Osteocyte (in vitro differentiated cells): ENCODE results near the gene ARFIP2. TPM values are rescaled to one million over a fixed set of nuclear protein-coding genes. Genes with fewer than 3 reads are reported as not detected.

ENCODE experiments used
- DNase-seq: peaks from one replicate; pipeline ENCODE4 v3.0.0; 2021; ENCODE audit warnings: mixed read lengths; ENCODE audit not compliant: unreplicated experiment; ENCODE audit errors: extremely low spot score
- H3K27ac Mint-ChIP-seq: one replicate; pipeline ENCODE4 v1.8.0; 2021; ENCODE audit warnings: mild to moderate bottlenecking, mixed read lengths; ENCODE audit not compliant: unreplicated experiment
- H3K27me3 Mint-ChIP-seq: one replicate; pipeline ENCODE4 v1.8.0; 2021; ENCODE audit warnings: mixed read lengths; ENCODE audit not compliant: unreplicated experiment
- H3K36me3 Mint-ChIP-seq: one replicate; pipeline ENCODE4 v1.8.0; 2021; ENCODE audit warnings: mixed read lengths; ENCODE audit not compliant: unreplicated experiment
- H3K4me1 Mint-ChIP-seq: one replicate; pipeline ENCODE4 v1.8.0; 2021; ENCODE audit warnings: mixed read lengths; ENCODE audit not compliant: unreplicated experiment
- H3K4me3 Mint-ChIP-seq: one replicate; pipeline ENCODE4 v1.8.0; 2021; ENCODE audit warnings: mild to moderate bottlenecking, moderate library complexity, mixed read lengths; ENCODE audit not compliant: unreplicated experiment
- H3K9me3 Mint-ChIP-seq: one replicate; pipeline ENCODE4 v1.8.0; 2021; ENCODE audit warnings: mixed read lengths; ENCODE audit not compliant: unreplicated experiment
- CTCF ChIP-seq: fragments of 200-600 bp; sonication (generic); IDR thresholded peaks from 2 replicates; pipeline ENCODE4 v1.5.0; 2021; ENCODE audit warnings: antibody characterized with exemption, mild to moderate bottlenecking, moderate library complexity
- total RNA-seq: library from RNA; stranded (reverse); gene quantifications from 2 replicates; pipeline ENCODE4 v1.2.1, GENCODE V29; 2021

The ARFIP2 gene
- total RNA-seq, 1 donor from 2014 or later, result 64.6 TPM

GRCh38 chr11:6448574-6448973 is 32.6 kb downstream of the ARFIP2 start:
- H3K27me3 Mint-ChIP-seq, result no peaks in the 10 kb centered on the region
- DNase-seq, result no peak
- H3K27ac Mint-ChIP-seq, result no peak overlapping the region
- H3K36me3 Mint-ChIP-seq, result peaks cover 9% of the 10 kb centered on the region
- no peaks in the 10 kb centered on the region for H3K4me1 Mint-ChIP-seq
- TF ChIP-seq CTCF, result no peak
- no peaks in the 10 kb centered on the region for H3K9me3 Mint-ChIP-seq
- no peak overlapping the region for H3K4me3 Mint-ChIP-seq

GRCh38 chr11:6443269-6444003 is 37.7 kb downstream of the ARFIP2 start:
- no peaks in the 10 kb centered on the region for H3K9me3 Mint-ChIP-seq
- no peak for DNase-seq
- H3K36me3 Mint-ChIP-seq, result no peaks in the 10 kb centered on the region
- no peaks in the 10 kb centered on the region for H3K4me1 Mint-ChIP-seq
- H3K27me3 Mint-ChIP-seq, result no peaks in the 10 kb centered on the region
- no peak overlapping the region for H3K4me3 Mint-ChIP-seq
- H3K27ac Mint-ChIP-seq, result no peak overlapping the region
- peak; percentile 76 for TF ChIP-seq CTCF

- DNase-seq, result no peak
- no peaks in the 10 kb centered on the region for H3K36me3 Mint-ChIP-seq
- no peaks in the 10 kb centered on the region for H3K27me3 Mint-ChIP-seq
- no peak overlapping the region for H3K4me3 Mint-ChIP-seq
- H3K27ac Mint-ChIP-seq, result no peak overlapping the region
- TF ChIP-seq CTCF, result no peak
- no peaks in the 10 kb centered on the region for H3K4me1 Mint-ChIP-seq
- no peaks in the 10 kb centered on the region for H3K9me3 Mint-ChIP-seq
These were observed 38.7 kb downstream of the ARFIP2 start for GRCh38 chr11:6442441-6442840.

- H3K4me1 Mint-ChIP-seq, result no peaks in the 10 kb centered on the region
These were observed 40.2 kb downstream of the ARFIP2 start, which contains the start of gene HPX for GRCh38 chr11:6440906-6441358. Gene HPX, minus strand, starts transcription at chr11:6440987. Its CDS starts 24 bp downstream, at chr11:6440963.

More at GRCh38 chr11:6440906-6441358, 40.2 kb downstream of the ARFIP2 start, which contains the start of gene HPX:
- no peak for DNase-seq
- no peaks in the 10 kb centered on the region for H3K9me3 Mint-ChIP-seq
- TF ChIP-seq CTCF, result no peak
- no peaks in the 10 kb centered on the region for H3K36me3 Mint-ChIP-seq
- no peak within 1 kb of the TSS for H3K4me3 Mint-ChIP-seq
- H3K27me3 Mint-ChIP-seq, result no peaks in the 10 kb centered on the region
- H3K27ac Mint-ChIP-seq, result no peak within 1 kb of the TSS
